Skeletal muscle cell (primary cell): Measurements from ENCODE around the gene SECTM1.

Source experiments
- DNase-seq: peaks from one replicate; pipeline ENCODE4 v3.0.0-alpha.2; 2010; ENCODE audit warnings: low read depth
- H3K4me3 ChIP-seq: 2 replicates; pipeline ENCODE4 v1.5.1; 2011; ENCODE audit warnings: low read depth, mild to moderate bottlenecking, control low read depth, low read length, moderate library complexity

Gene SECTM1

DNA sequence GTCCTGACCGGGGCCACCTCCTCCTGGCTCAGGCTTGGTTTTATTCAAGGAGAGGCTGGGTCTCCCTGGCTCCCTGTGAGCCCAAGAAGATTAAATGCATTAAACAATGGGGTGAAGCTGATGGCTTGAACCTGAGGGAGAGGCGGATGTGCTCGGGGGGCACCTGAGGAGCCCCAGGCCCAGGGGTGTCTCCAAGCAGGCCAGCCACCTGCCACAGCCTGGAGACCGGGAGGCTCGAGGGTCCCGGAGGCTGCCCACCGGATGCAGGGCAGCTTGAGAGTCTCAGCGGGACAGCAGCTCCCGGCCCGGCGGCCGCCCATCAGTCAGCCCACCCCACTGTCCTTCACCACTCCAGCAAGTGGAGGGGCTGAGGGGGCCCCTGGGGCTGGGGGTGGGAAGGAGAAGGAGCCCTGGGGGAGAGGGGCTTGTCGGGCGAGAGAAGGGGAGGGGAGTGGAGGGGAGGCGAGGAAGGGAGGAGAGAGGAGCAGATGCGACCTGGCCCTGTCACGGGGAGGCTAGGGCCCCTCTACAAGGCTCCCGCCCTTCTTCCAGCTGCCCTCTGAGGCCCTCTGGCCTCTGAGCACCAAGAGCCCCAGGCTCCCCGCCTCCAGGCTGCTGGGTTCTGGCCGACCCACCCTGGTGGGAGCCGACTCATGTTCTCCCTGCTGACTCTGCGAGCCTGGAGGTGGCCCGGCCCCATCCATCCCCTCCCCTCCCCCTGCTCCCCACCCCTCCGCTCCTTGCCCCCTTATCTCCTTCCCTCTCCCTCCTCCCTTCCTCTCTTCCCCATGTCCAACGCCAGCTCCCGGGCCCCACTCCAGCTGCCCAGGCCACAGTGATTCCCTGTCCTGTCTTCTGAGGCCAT lies 29.4 kb downstream of the SECTM1 start:
- H3K4me3 ChIP-seq = no peak overlapping the region
- no peak for DNase-seq

DNA sequence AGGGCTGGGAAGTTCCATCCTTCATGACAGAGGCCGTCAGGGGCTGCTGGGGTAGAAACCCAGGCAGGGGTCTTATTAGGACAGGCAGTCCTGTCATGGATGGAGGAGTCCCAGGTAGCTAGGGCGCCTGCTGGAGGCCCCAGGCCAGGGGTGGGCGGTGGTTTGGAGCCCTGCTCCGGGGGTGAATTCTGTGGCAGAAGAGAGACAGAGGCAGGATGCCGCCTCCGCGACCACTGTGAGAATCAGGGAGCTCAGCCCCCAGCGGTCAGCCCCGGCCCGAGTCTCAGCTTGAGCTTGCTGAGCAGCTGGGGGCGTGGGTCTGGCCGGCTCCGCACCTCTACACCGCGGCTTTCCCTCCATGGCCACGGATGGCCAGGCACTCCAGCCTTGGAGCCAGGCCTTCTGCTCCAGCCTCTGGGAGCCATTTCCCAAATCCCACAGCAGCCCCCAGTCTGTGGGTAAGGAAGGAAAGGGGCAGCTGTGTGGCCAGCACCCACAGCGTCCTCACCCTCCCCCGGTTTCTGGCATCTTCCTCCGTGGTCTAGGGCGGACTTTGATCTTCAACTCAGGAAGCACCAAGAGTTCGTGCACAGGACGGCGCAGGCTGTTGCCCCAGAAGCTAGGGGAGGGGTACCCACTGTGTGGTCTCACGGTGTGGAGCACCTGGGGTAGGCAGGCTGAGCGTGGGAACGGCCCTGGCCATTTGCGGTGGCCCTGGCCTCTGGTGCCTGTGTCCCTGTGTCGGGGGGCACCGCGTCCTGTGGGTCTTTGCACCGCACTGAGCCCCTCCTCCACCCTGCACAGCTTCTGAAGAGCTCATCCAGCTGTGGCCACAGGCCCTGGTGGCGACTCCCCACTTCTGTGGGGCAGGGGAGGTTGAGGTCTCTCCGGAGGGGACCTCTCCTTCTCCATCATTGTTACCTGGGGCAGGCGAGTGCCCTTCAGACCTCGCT lies 30.3 kb downstream of the SECTM1 start:
- no peak overlapping the region for H3K4me3 ChIP-seq
- DNase-seq = no peak

DNA sequence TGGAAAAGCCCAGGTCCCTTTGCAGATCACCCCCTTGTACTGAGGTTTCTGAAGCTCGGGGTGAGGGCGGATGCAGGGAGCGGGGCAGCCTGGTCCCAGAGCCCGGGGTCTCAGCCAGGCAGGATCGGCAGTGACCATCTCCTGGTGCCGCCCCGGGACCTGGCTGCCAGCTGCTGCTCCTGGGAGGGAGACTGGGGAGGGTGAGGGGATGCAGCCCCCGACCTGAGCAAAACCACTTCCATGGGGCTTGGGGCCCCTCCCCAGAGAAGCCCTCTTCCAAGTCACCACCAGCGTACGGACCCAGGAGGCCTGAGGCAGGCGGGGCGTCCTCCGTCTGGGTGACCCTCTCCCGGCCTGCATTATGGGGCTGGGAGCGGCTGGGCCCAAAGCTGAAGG lies 31.0 kb downstream of the SECTM1 start:
- no peak overlapping the region for H3K4me3 ChIP-seq
- DNase-seq = no peak

DNA sequence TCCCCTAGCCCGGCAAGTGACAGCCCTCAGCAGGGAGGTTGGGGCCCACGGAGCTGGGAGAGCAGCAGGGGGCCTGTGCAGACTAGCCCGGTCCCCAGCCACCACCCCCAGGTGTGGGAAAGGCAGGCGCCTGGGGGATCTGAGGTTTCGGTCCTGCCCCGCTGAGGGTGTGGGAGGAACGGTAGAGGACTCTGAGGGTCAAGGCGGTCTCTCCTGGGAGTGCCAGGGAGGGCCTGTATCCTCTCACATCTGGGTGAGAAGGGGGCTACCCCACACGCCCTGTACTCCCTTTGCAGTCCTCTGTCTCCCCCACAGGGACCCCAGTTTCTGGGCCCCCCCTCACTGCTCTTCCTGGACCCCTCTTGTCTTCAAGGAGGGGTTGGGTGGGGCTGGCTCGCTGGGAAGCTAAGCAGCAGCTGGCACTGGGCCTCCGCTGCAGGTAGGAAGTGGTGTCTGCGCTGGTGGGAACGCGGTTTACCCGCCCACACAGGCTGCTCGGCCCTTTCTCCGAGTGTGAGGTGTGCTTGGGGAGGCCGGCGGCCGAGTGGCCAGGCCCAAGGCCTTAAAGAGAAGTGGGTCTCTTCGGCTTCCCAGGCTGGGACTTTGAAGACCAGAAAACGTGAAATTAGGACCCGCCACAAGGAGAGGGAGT lies 31.5 kb downstream of the SECTM1 start:
- H3K4me3 ChIP-seq = no peak overlapping the region
- no peak for DNase-seq

DNA sequence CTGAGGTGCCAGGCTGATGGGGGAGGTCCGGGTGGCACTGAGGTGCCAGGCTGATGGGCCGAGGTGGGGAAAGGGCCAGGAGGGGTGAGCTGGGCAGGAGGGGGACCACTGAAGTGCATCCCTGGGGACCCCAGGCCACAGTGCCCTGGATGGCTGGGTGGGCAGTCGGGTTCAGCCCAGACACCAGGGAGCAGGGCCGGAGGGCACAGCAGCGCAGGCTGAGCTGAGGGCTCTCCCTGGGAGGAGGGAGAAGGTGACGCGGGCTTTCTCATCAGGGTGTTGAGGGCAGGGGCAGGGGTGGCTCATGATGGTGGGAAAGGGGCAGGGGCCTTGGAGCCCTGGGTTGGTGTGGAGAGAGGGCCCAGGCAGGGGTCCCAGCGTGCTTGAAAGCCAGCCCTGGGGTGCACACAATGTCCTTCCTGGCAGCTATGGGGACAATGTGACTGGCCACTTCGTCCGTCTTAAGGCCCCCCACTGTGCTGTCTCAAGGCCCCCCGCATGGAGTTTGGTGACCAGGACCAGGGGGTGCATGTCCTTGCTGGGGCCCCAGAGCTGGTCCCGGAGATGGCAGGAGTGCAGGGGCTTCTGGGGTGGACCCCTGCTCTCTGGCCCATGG lies 32.2 kb downstream of the SECTM1 start:
- H3K4me3 ChIP-seq = no peak overlapping the region
- DNase-seq = no peak

DNA sequence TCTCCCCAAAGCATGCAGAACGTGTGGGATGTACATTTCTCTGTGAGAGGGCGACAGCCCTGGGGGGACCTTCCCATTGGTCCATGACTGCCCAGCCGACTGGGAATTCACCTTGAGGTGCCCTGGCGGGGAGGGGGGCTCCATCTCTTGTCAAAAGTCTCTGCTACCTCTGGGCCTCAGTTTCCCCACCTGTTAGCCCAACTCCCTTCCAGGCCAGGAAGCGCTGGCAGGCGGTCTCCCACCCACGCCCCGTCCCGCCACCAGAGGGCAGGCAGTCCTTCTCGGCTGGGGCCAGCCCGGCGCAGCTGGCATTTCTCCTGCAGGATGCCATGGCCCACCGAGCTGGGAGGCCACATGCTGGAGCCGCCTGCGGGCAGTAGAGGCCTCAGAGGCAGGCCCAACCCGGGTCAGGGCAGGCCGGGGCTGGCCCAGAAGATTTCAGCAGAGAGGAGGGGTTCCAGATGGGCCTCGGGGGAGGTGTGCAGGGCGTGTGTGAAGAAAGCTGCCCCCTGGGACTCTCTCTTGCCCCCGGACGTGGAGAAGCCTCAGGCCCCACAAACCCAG lies 32.8 kb downstream of the SECTM1 start:
- no peak overlapping the region for H3K4me3 ChIP-seq
- DNase-seq = no peak

DNA sequence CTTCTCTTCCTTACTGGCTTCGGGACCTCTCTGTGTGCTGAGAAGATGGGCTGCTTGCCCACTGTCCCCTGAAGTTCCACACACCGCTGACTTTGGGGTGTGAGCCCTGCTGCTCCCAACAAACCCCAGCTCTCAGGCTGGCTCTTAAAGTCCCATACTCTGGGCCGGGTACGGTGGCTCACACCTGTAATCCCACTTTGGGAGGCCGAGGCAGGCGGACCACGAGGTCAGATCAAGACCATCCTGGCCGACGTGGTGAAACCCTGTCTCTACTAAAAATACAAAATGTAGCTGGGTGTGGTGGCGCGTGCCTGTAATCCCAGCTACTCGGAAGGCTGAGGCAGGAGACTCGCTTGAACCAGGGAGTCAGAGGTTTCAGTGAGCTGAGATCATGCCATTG lies 33.3 kb downstream of the SECTM1 start:
- H3K4me3 ChIP-seq = no peak overlapping the region

DNA sequence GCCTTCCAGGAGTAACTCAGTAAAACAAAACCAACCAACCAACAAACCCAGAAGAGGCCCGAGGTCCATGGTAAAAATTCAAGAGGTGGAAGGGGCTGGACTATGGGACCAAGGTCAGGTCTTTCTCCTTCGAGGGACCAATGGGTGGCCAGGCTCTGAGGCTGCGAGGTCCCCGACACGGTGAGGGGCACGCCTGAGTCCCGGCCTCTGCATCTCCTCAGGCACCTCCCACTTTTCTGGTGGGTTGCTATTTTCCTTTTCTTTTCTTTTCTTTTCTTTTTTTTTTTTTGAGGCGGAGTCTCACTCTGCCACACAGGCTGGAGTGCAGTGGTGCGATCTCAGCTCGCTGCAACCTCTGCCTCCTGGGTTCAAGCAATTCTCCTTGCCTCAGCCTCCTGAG lies 34.1 kb downstream of the SECTM1 start:
- H3K4me3 ChIP-seq = no peak overlapping the region
- DNase-seq = no peak

More for the DNA sequence above, 33.3 kb downstream of the SECTM1 start:
- DNase-seq = no peak

DNA sequence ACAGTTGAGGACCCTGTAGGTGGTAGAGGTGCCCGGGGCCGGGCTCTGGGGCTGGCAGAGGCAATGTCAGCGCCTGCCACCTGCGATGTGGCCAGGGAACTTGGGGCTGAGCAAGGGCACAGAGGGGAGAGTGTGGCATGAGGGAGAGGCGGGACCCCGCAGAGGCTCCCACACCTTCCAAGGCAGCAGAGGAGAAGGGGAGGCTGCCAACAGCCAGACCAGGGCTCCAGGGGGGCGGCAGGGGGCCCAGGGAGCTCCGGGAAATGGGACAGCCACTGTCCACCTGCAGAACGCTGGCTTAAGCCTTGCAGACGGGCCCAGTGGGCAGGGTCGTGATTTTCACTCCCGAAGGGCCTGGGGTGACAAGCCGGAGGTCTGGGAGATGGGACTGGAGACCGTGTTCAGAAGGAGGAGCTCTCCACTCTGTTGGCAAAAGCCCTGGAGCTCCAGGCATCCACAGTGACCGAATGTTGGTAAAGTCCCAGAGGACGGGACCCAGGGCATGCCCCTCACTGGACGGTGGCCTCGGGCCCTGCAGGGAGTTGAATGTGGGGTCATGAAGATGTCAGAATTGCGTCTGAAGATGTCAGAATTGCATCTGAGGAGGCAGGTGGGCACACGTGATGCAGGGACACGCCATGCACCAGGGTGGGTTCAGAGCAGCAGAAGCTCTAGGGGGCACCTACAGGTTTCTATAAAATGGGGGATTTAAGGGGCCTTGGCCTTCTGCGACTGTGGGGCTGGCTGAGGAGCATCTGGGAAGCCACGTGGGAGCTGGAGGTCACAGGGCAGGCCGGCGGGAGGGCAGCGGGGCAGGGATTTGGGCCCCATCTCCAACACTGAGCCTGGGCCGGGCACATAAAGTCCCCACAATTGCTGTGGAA lies 34.8 kb downstream of the SECTM1 start:
- H3K4me3 ChIP-seq = peak overlapping the region; percentile 41
- DNase-seq = no peak

DNA sequence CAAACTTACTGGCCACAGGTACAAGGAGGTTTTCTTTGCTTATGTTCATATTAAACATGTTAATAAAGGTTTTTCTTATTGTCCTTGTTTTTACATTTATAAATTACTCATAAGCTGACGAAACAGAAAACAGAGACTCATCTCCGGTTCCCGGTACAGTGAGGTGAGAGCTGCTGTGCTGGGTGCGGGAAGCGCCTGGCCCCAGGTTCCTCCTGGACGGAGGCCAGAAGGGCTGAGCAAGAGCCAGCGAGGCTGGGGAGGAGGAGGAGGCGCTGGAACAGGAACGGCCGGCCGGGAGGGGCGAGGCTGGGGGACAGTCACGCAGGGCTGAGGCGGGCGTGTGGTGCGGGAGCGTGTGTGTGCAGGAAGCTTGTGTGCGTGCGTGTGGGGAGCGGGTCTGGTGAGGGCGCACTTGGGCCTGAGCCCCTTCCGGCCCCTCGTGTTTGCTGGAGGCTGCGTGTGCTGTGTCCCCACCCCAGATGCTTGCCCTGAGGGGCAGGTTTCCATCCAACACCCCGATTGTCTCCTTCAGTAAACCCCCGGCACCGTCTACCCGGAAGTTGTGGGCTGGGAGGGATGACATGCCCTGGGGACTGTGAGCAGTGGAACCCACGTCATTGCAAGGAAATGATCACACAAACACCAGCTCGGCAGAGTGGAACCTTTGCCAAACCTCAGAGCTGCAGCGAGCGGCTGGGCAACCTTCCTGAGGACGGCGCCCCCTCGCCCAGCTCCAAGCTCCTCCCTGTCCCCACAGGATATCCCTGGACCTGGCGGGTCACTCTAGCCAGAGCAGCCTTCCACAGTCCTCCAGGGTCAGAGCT lies 35.6 kb downstream of the SECTM1 start:
- peak; percentile 96 for DNase-seq
- H3K4me3 ChIP-seq = peak overlapping the region; percentile 41

DNA sequence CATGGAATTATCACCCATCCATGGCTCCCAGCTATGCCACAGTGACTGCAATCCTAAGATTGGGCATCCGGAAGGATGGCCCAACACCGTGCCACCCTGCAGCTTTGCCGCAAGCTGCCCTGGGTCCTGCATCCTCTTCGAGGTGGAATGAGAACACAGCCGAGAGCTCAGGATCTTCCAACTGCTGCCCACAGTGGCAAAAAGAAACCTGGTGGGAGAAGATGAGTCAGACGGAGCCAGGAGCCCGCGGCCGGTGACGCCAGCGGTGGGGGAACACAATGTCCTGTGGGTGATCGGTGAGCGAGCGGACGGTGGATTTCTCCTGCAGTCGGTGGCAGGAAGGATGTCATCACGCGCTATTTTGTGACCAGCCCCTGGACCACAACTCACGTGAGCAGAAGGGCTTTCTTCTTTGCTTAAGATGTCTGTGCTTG lies 36.3 kb downstream of the SECTM1 start:
- peak; percentile 96 for DNase-seq
- H3K4me3 ChIP-seq = peak overlapping the region; percentile 41

DNA sequence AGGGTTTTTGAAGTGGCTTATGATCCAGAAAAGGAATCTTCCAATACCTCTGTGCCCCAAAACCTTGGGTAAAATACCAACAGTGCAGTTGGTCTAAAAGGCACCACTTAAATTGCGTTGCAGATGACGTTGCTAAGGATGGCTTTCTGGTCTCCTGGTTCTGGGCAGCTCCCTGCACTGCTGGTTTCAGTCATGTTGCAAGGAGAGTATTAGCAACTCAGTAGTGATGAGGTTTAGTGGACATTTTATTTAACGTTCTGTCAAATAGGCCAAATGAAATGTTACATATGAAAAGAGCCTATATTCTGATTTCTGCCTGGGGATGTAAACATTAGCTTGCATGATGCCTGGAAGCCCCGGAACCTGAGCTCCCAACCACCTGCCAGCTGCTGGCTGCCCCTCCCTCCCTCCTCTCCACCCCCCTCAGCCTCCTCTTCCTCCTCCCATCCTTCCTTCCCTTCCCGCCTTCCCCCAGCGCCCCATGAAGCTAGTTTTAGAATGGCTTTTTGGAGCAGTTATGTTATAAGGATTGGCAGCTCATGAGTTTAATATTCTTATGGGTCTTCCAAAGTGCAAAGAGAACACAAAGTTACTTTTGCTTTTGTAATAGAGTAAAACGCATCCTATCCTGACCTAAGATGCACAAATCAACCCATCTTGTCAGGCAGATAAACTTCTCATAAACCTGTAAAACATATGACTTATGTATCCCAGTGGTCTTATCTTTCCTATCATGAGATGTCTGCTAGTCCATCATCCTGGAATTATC lies 36.9 kb downstream of the SECTM1 start:
- DNase-seq = no peak
- H3K4me3 ChIP-seq = peak overlapping the region; percentile 27

DNA sequence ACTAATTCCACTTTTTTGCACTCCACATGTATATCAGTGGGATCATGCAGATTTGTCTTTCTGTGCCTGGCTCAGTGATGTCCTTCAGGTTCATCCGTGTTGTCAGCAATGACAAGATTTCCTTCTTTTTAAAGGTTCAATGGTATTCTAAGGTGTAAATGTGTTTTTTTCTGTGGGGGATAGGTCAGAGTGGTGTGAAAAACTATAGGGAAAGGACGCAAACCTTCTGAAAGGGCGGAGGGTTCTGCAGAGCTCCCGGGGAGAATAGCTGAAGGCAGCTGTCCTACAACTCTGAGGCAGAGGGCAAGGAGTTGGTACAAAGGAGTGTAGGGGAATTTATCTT lies 38.1 kb downstream of the SECTM1 start:
- no peak for DNase-seq
- H3K4me3 ChIP-seq = no peak overlapping the region

DNA sequence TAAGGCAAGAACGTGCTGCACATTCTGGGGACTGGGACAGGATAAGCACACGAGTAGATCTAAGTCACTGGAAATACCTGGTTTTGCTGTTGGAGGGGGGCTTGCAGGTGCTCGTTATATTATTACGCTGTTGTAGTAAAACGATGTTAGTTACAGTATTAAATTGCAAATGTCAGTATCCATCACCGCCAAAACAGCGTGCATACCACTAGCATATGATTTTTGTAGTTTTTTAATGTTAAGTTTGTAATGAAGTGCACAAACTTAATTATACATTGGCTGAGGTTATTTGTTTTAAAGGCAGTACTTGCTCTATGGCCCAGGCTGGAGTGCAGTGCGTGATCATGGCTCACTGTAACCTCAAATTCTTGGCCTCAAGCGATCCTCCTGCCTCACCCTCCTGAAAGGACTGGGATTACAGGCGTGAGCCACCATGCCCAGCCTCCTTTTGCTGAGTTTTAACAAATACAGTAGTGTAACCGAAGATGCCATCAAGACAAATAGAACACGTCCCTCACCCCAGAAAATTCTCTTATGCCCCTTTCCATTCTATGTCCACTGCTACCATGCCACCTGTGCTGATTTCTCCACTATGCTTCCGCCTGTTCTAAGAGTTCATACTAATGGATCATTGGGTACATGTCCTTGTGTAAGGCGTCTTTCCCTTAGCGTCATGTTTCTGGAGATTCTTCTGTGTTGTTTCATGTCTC lies 39.3 kb downstream of the SECTM1 start:
- no peak for DNase-seq
- peak overlapping the region; percentile 44 for H3K4me3 ChIP-seq

DNA sequence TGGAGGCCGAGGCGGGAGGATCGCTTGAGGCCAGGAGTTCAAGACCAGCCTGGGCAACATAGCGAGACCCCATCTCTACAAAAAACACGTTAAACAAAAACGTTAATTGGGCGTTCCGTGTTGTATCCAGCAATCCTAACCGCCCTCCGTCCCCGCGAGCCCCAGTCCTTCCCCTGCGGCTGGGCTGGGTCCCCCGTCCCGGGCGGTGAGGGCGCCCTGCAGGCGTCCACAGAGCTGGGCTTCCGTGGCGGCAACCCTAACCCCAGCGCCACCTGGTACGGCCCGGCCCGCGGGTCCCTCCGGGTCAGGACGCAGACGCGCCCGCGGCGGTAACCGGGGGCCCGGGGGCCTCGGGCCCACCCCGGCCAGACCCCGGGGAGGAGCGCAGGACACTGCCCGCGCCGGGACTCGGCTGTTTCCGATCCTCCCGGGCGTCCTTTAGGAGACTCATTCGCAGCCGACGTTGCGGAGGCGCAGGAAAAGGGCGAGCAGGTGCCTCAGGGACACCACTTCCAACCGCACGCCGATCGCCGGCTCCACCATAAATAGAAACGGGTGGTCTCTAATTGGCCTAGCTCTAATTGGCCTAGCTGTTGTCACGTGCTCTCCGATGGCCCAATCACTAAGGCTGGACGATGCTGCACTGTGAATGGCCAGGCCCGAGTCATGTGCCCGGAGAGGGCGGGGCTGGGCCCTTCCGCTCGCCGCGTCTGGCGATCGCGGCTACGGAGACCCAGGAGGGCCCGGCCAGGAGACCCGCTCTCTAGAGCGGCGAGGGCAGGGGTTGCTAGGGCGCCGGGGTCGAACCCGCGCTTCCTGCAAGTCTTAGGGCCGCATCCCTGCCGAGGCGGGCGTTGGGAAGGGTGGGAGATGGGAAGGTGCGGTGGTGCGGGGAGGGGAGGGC lies 41.1 kb downstream of the SECTM1 start:
- peak; percentile 97 for DNase-seq
- peak overlapping the region; percentile 77 for H3K4me3 ChIP-seq
